GM23338 (cell line): Measurements from ENCODE around the gene SRSF8.

Source experiments
- CREB1 ChIP-seq: fragments of 250-450 bp; sonication (Bioruptor Pico); IDR thresholded peaks from 2 replicates; pipeline ENCODE4 v1.5.0; 2020; ENCODE audit warnings: low read depth, mild to moderate bottlenecking, moderate library complexity
- EZH2 ChIP-seq: fragments of 200-600 bp; sonication (generic); IDR thresholded peaks from one replicate; pipeline ENCODE4 v1.8.0; 2017; ENCODE audit warnings: antibody characterized with exemption, mild to moderate bottlenecking, low read depth; ENCODE audit not compliant: unreplicated experiment
- EZH2phosphoT487 ChIP-seq: fragments of 200-600 bp; sonication (generic); IDR thresholded peaks from one replicate; pipeline ENCODE4 v1.8.1; 2018; ENCODE audit warnings: antibody characterized with exemption; ENCODE audit not compliant: unreplicated experiment
- JUNB ChIP-seq: IDR thresholded peaks from one replicate; pipeline ENCODE4 v1.6.1; 2016; ENCODE audit warnings: antibody characterized with exemption; ENCODE audit not compliant: unreplicated experiment
- NANOG ChIP-seq: IDR thresholded peaks from 2 replicates; pipeline ENCODE4 v1.6.1; 2016; ENCODE audit warnings: antibody characterized with exemption, borderline replicate concordance
- POLR2AphosphoS5 ChIP-seq: IDR thresholded peaks from 2 replicates; pipeline ENCODE4 v1.6.1; 2016; ENCODE audit warnings: antibody characterized with exemption, low read depth
- STAT1 ChIP-seq: IDR thresholded peaks from one replicate; pipeline ENCODE4 v1.6.1; 2016; ENCODE audit warnings: antibody characterized with exemption; ENCODE audit not compliant: unreplicated experiment
- TF ChIP-seq, protein P1 (sequence below), 2 experiments: fragments of 200-600 bp in 1 of 2; sonication (generic) in 1 of 2; conservative IDR thresholded peaks; 2 replicates each; pipeline versions ENCODE4 v1.5.1 to v1.6.1; 2016 to 2017; ENCODE audit warnings: antibody characterized with exemption in 2 of 2, low read depth in 2 of 2, mild to moderate bottlenecking in 2 of 2, moderate library complexity in 1 of 2
- TF ChIP-seq, protein P2 (sequence below): IDR thresholded peaks from 2 replicates; pipeline ENCODE4 v1.6.1; 2016; ENCODE audit warnings: antibody characterized with exemption
- TF ChIP-seq, protein P3 (sequence below): IDR thresholded peaks from one replicate; pipeline ENCODE4 v1.6.1; 2018; ENCODE audit warnings: antibody characterized with exemption; ENCODE audit not compliant: unreplicated experiment

DNA sequence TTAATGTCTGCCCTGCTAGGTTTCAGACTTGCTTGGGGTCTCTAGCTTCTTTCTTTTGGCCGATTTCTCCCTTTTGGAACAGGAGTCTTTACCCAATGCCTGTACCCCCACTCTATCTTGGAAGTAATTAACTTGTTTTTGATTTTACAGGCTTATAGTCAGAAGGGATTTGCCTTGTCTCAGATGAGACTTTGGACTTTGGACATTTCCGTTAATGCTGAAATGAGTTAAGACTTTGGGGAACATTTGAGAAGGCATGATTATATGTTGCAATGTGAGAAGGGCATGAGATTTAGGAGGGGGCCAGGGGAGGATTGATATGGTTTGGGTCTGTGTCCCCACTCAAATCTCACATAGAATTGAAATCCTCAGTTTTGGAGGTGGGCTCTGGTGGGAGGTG is 12.4 kb upstream of the SRSF8 start:
- no peak for TF ChIP-seq NANOG
- TF ChIP-seq JUNB = no peak
- TF ChIP-seq, protein P1, sequence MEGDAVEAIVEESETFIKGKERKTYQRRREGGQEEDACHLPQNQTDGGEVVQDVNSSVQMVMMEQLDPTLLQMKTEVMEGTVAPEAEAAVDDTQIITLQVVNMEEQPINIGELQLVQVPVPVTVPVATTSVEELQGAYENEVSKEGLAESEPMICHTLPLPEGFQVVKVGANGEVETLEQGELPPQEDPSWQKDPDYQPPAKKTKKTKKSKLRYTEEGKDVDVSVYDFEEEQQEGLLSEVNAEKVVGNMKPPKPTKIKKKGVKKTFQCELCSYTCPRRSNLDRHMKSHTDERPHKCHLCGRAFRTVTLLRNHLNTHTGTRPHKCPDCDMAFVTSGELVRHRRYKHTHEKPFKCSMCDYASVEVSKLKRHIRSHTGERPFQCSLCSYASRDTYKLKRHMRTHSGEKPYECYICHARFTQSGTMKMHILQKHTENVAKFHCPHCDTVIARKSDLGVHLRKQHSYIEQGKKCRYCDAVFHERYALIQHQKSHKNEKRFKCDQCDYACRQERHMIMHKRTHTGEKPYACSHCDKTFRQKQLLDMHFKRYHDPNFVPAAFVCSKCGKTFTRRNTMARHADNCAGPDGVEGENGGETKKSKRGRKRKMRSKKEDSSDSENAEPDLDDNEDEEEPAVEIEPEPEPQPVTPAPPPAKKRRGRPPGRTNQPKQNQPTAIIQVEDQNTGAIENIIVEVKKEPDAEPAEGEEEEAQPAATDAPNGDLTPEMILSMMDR (conservative IDR thresholded peaks at IDR 0.05; ENCODE audit: low read depth in 2 of 2) = no peak
- TF ChIP-seq, protein P2, sequence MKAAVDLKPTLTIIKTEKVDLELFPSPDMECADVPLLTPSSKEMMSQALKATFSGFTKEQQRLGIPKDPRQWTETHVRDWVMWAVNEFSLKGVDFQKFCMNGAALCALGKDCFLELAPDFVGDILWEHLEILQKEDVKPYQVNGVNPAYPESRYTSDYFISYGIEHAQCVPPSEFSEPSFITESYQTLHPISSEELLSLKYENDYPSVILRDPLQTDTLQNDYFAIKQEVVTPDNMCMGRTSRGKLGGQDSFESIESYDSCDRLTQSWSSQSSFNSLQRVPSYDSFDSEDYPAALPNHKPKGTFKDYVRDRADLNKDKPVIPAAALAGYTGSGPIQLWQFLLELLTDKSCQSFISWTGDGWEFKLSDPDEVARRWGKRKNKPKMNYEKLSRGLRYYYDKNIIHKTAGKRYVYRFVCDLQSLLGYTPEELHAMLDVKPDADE = no peak
- no peak for TF ChIP-seq POLR2AphosphoS5
- no peak for TF ChIP-seq EZH2phosphoT487
- TF ChIP-seq, protein P3, sequence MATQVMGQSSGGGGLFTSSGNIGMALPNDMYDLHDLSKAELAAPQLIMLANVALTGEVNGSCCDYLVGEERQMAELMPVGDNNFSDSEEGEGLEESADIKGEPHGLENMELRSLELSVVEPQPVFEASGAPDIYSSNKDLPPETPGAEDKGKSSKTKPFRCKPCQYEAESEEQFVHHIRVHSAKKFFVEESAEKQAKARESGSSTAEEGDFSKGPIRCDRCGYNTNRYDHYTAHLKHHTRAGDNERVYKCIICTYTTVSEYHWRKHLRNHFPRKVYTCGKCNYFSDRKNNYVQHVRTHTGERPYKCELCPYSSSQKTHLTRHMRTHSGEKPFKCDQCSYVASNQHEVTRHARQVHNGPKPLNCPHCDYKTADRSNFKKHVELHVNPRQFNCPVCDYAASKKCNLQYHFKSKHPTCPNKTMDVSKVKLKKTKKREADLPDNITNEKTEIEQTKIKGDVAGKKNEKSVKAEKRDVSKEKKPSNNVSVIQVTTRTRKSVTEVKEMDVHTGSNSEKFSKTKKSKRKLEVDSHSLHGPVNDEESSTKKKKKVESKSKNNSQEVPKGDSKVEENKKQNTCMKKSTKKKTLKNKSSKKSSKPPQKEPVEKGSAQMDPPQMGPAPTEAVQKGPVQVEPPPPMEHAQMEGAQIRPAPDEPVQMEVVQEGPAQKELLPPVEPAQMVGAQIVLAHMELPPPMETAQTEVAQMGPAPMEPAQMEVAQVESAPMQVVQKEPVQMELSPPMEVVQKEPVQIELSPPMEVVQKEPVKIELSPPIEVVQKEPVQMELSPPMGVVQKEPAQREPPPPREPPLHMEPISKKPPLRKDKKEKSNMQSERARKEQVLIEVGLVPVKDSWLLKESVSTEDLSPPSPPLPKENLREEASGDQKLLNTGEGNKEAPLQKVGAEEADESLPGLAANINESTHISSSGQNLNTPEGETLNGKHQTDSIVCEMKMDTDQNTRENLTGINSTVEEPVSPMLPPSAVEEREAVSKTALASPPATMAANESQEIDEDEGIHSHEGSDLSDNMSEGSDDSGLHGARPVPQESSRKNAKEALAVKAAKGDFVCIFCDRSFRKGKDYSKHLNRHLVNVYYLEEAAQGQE = no peak
- no peak for TF ChIP-seq EZH2
- no peak for TF ChIP-seq STAT1
- no peak for TF ChIP-seq CREB1 (CRISPR knock-in tag)
